Activated B cell treated with CpG ODN at 0.5 μM for 24 hours (primary cell): Measurements from ENCODE around the gene MINDY4. TPM values are rescaled to one million over a fixed set of nuclear protein-coding genes. Genes with fewer than 3 reads are reported as not detected.

Experiments
- ATAC-seq: fragments of 200-7000 bp; cut with Tn5 transposase; one replicate; pipeline ENCODE4 v1.10.0; 2021; ENCODE audit warnings: low read depth, mild to moderate bottlenecking, moderate library complexity
- CTCF ChIA-PET: fragments of 350-600 bp; sonication (Branson Sonifier 250); formaldehyde crosslinking; loops from one replicate; lab custom pipeline; 2021; ENCODE audit warnings: antibody characterized with exemption; lab: Charles Lee
- POLR2A ChIA-PET: fragments of 350-600 bp; sonication (Branson Sonifier 250); formaldehyde crosslinking; loops from one replicate; lab custom pipeline; 2021; ENCODE audit warnings: antibody characterized with exemption; lab: Charles Lee
- DNase-seq: peaks from one replicate; pipeline ENCODE4 v3.0.0; 2022
- H3K27ac Mint-ChIP-seq: one replicate; pipeline ENCODE4 v1.8.0; 2020; ENCODE audit warnings: mixed read lengths
- H3K27me3 Mint-ChIP-seq: one replicate; pipeline ENCODE4 v1.8.0; 2021; ENCODE audit warnings: mixed read lengths
- H3K36me3 Mint-ChIP-seq: one replicate; pipeline ENCODE4 v1.8.0; 2021; ENCODE audit warnings: low read depth, mixed read lengths
- H3K4me1 Mint-ChIP-seq: one replicate; pipeline ENCODE4 v1.8.0; 2021; ENCODE audit warnings: mixed read lengths
- H3K4me3 Mint-ChIP-seq: one replicate; pipeline ENCODE4 v1.8.0; 2020; ENCODE audit warnings: mild to moderate bottlenecking, mixed read lengths
- H3K9me3 Mint-ChIP-seq: one replicate; pipeline ENCODE4 v1.8.0; 2020; ENCODE audit warnings: mixed read lengths
- intact Hi-C: fragments of 100-400 bp; cut with micrococcal nuclease; formaldehyde crosslinking; loops from one replicate; pipeline ENCODE4 v1.15.1; 2024
- total RNA-seq: library from RNA; stranded (reverse); gene quantifications from 2 replicates; pipeline ENCODE4 v1.2.3, GENCODE V29; 2022
- TF ChIP-seq, protein P1 (sequence below): fragments of 200-600 bp; IDR thresholded peaks from one replicate; pipeline ENCODE4 v1.8.0; 2022; ENCODE audit warnings: antibody characterized with exemption, mild to moderate bottlenecking

The MINDY4 gene
- total RNA-seq, 1 donor from 2014 or later: 1.2 TPM

GRCh38 chr7:30912986-30913811, 142.0 kb downstream of the MINDY4 start:
- Mint-ChIP-seq H3K27ac (no peak overlapping the region), H3K36me3 (no peaks in the 10 kb centered on the region), H3K9me3 (no peaks in the 10 kb centered on the region), H3K4me3 (no peak overlapping the region), H3K27me3 (peaks cover 6% of the 10 kb centered on the region), H3K4me1 (no peaks in the 10 kb centered on the region)
- ChIA-PET CTCF (no interaction called here), POLR2A (no interaction called here)
- TF ChIP-seq, protein P1, sequence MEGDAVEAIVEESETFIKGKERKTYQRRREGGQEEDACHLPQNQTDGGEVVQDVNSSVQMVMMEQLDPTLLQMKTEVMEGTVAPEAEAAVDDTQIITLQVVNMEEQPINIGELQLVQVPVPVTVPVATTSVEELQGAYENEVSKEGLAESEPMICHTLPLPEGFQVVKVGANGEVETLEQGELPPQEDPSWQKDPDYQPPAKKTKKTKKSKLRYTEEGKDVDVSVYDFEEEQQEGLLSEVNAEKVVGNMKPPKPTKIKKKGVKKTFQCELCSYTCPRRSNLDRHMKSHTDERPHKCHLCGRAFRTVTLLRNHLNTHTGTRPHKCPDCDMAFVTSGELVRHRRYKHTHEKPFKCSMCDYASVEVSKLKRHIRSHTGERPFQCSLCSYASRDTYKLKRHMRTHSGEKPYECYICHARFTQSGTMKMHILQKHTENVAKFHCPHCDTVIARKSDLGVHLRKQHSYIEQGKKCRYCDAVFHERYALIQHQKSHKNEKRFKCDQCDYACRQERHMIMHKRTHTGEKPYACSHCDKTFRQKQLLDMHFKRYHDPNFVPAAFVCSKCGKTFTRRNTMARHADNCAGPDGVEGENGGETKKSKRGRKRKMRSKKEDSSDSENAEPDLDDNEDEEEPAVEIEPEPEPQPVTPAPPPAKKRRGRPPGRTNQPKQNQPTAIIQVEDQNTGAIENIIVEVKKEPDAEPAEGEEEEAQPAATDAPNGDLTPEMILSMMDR: no peak
- no peak for DNase-seq
- intact Hi-C loops: no loop called here
- ATAC-seq: no peak

DNA sequence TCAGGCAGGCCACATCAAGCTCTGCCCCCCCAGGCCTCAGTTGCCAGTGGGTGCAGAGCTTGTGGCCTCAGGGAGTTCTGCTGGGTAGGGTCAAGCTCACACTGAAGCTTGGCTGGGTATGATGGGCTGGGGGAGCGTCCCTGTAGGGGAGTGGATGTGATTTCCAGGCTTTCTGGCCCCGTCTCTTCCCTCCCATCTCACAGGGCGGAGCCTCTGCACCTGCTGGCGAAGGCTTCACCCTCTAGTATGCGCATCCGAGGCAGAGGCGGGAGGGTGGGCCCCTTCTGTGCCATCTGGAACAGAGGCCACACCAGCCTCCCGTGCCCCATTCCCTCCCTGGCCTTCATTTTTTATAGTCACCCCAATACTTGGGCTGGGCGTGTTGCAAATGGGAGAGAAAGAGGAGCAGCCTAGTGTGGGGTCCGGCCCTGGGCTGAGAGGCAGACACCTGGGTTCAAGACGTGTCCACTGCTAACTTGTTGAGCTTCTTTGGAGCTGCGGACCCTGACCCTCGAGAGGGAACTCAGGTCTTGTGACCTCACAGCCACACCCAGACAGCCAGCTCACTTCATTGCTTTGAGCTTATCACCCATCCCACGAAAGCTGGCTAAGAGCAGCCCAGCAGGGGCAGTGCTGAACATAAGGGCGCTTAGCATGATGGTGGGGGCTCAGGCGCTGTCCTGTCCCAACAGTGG, 142.8 kb downstream of the MINDY4 start:
- no peaks in the 10 kb centered on the region for H3K4me1 Mint-ChIP-seq
- no peak for ATAC-seq
- no peaks in the 10 kb centered on the region for H3K9me3 Mint-ChIP-seq
- no peak overlapping the region for H3K4me3 Mint-ChIP-seq
- CTCF ChIA-PET: no interaction called here
- TF ChIP-seq, protein P1: no peak
- DNase-seq: no peak
- H3K36me3 Mint-ChIP-seq: no peaks in the 10 kb centered on the region
- intact Hi-C loops: no loop called here
- peaks cover 6% of the 10 kb centered on the region for H3K27me3 Mint-ChIP-seq
- POLR2A ChIA-PET: no interaction called here
- no peak overlapping the region for H3K27ac Mint-ChIP-seq

DNA sequence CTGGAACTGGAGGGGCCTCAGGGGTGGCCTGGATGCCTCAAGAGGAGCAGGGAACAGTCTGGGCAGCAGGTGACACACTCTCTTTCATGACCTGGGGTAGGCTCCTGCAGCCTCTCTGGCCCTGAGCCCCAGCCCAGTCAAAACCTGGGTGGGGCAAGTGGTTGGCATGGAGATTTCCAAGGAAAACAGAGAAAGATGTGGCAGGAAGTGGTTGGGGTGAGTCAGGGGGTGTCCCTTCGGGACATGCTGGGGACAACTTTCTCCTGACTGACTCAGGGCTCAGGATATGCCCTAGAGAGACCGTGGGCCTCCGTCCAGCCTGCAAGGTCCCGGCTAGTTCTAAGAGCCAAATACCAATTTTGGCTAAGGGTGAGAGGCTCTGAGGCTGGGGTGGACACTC, 143.4 kb downstream of the MINDY4 start:
- H3K4me1 Mint-ChIP-seq: no peaks in the 10 kb centered on the region
- ATAC-seq (no peak), DNase-seq (no peak)
- intact Hi-C loops: no loop called here
- H3K27ac Mint-ChIP-seq: no peak overlapping the region
- H3K4me3 Mint-ChIP-seq: no peak overlapping the region
- no peaks in the 10 kb centered on the region for H3K9me3 Mint-ChIP-seq
- TF ChIP-seq, protein P1: no peak
- CTCF ChIA-PET: no interaction called here
- peaks cover 6% of the 10 kb centered on the region for H3K27me3 Mint-ChIP-seq
- no peaks in the 10 kb centered on the region for H3K36me3 Mint-ChIP-seq
- POLR2A ChIA-PET: no interaction called here

DNA sequence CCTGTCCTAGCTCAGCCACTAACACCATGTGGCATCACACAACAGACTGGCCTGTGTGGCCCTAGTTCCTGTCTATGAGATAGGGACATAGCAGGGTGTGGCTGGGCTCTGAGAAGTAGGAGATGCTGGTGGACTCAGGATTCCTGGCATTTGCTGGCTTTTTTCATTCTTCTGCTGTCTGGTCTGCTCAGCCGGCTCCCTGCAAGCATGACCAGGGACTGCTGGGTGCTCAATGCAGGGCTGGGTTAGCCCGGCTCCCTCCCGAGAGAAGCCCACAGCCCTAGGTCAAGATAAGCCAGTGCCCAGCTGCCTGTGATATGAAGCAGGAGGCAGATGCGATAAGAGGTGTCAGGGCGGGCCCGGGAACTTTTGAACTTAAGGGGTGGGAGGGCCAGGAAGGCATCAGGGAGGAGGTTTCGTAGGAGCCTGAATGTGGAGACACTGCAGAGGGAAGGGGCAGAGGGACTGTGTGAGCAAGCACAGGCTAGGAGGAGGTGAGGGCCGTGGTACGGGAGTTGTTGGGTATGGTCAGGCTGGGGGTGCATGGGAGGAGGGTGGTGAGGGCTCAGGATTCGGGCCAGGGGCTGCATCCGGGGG, 143.9 kb downstream of the MINDY4 start:
- ChIA-PET CTCF (no interaction called here), POLR2A (no interaction called here)
- Mint-ChIP-seq H3K4me1 (no peaks in the 10 kb centered on the region), H3K36me3 (no peaks in the 10 kb centered on the region), H3K9me3 (no peaks in the 10 kb centered on the region), H3K27ac (no peak overlapping the region), H3K27me3 (peaks cover 6% of the 10 kb centered on the region), H3K4me3 (no peak overlapping the region)
- DNase-seq (no peak), ATAC-seq (no peak)
- intact Hi-C loops: no loop called here
- TF ChIP-seq, protein P1: no peak

GRCh38 chr7:30915751-30916150, 144.5 kb downstream of the MINDY4 start:
- CTCF ChIA-PET: no interaction called here
- ATAC-seq (no peak), DNase-seq (no peak)
- no peaks in the 10 kb centered on the region for H3K36me3 Mint-ChIP-seq
- H3K27ac Mint-ChIP-seq: no peak overlapping the region
- POLR2A ChIA-PET: no interaction called here
- H3K27me3 Mint-ChIP-seq: peaks cover 6% of the 10 kb centered on the region
- no peak overlapping the region for H3K4me3 Mint-ChIP-seq
- no peaks in the 10 kb centered on the region for H3K4me1 Mint-ChIP-seq
- TF ChIP-seq, protein P1: no peak
- H3K9me3 Mint-ChIP-seq: no peaks in the 10 kb centered on the region
- intact Hi-C loops: no loop called here
